Keratinocyte (primary cell): ENCODE data around the gene KMO. TPM values are rescaled to one million over a fixed set of nuclear protein-coding genes. Genes with fewer than 3 reads are reported as not detected.

Experiments used
- DNase-seq: peaks from one replicate; pipeline ENCODE4 v3.0.0-alpha.2; 2011; ENCODE audit warnings: low read depth, missing footprints, low spot score
- FAIRE-seq: peaks from 2 replicates; lab custom pipeline; 2011; peaks lifted over from hg19 to GRCh38; lab: Jason Lieb, UNC
- H2AFZ ChIP-seq: 2 replicates; pipeline ENCODE4 v1.6.0; 2012; ENCODE audit warnings: low read length, control low read depth, inconsistent platforms; ENCODE audit not compliant: control insufficient read depth
- H3K27ac ChIP-seq: 2 replicates; pipeline ENCODE4 v1.5.1; 2011; ENCODE audit warnings: low read length; ENCODE audit not compliant: control insufficient read depth, insufficient read depth
- H3K27me3 ChIP-seq: 3 replicates; pipeline ENCODE4 v1.6.0; 2011; ENCODE audit warnings: low read length; ENCODE audit not compliant: control insufficient read depth, insufficient read depth; ENCODE audit errors: extremely low read depth
- H3K36me3 ChIP-seq, 2 experiments: 2 replicates in 1 of 2; 3 replicates in 1 of 2; pipeline ENCODE4 v1.5.1; 2011; ENCODE audit warnings: low read length in 2 of 2, mild to moderate bottlenecking in 1 of 2; ENCODE audit not compliant: control insufficient read depth in 2 of 2, insufficient read depth in 2 of 2; ENCODE audit errors: extremely low read depth in 1 of 2
- H3K4me1 ChIP-seq: 3 replicates; pipeline ENCODE4 v1.5.1; 2011; ENCODE audit warnings: low read length; ENCODE audit not compliant: control insufficient read depth, insufficient read depth; ENCODE audit errors: extremely low read depth
- H3K4me2 ChIP-seq: 3 replicates; pipeline ENCODE4 v1.6.0; 2011; ENCODE audit warnings: low read depth, low read length; ENCODE audit not compliant: control insufficient read depth, insufficient read depth; ENCODE audit errors: extremely low read depth
- H3K4me3 ChIP-seq, 3 experiments: fragments of 200-600 bp in 1 of 3; sonication (generic) in 1 of 3; 2 replicates in 2 of 3; 3 replicates in 1 of 3; pipeline ENCODE4 v1.5.1; 2011 to 2016; ENCODE audit warnings: low read length in 3 of 3, mild to moderate bottlenecking in 3 of 3, control low read depth in 2 of 3, inconsistent platforms in 1 of 3, low read depth in 1 of 3, mixed read lengths in 1 of 3, mixed run types in 1 of 3, moderate library complexity in 1 of 3; ENCODE audit not compliant: control insufficient read depth in 2 of 3, insufficient read depth in 2 of 3; ENCODE audit errors: extremely low read depth in 1 of 3
- H3K79me2 ChIP-seq: 2 replicates; pipeline ENCODE4 v1.6.0; 2012; ENCODE audit warnings: low read length; ENCODE audit not compliant: control insufficient read depth, insufficient read depth
- H3K9ac ChIP-seq: 3 replicates; pipeline ENCODE4 v1.6.0; 2011; ENCODE audit warnings: low read length; ENCODE audit not compliant: control insufficient read depth, insufficient read depth; ENCODE audit errors: extremely low read depth
- H3K9me1 ChIP-seq: 3 replicates; pipeline ENCODE4 v1.6.0; 2011; ENCODE audit warnings: low read length; ENCODE audit not compliant: control insufficient read depth, insufficient read depth; ENCODE audit errors: extremely low read depth
- H3K9me3 ChIP-seq: 2 replicates; pipeline ENCODE4 v1.5.1; 2012; ENCODE audit warnings: low read depth, low read length; ENCODE audit not compliant: control insufficient read depth
- H4K20me1 ChIP-seq: 3 replicates; pipeline ENCODE4 v1.6.0; 2011; ENCODE audit warnings: low read length; ENCODE audit not compliant: control insufficient read depth, insufficient read depth; ENCODE audit errors: extremely low read depth
- EZH2 ChIP-seq: IDR thresholded peaks from one replicate; pipeline ENCODE4 v1.6.1; 2012; ENCODE audit warnings: inconsistent platforms, mild to moderate bottlenecking, low read length, moderate library complexity
- dilution Hi-C: fragments of 300-500 bp; cut with MboI; formaldehyde crosslinking; loops from one replicate; pipeline ENCODE4 v1.7.0; 2020; ENCODE audit warnings: low sequenced_read_pairs; ENCODE audit not compliant: extremely low pct_ligation_motif_present
- polyA plus RNA-seq, 5 experiments: library from polyadenylated mRNA; depleted of rRNA in 3 of 5; stranded (reverse) in 3 of 5; stranded (forward) in 1 of 5; unstranded in 1 of 5; fragments of >200 nt; gene quantifications; 1 replicate in 1 of 5; 2 replicates in 3 of 5; 3 replicates in 1 of 5; pipeline versions ENCODE4 v1.2.1 to v1.2.3, GENCODE V29; 2011 to 2012; ENCODE audit warnings: missing spikeins in 2 of 5, low read depth in 1 of 5, low replicate concordance in 1 of 5
- TF ChIP-seq, protein P1 (sequence below), 3 experiments: IDR thresholded peaks in 1 of 3; conservative IDR thresholded peaks in 1 of 3; optimal IDR thresholded peaks in 1 of 3; 2 replicates in 2 of 3; 3 replicates in 1 of 3; pipeline versions ENCODE3 to v1.5.1; 2011; ENCODE audit warnings: low read length in 3 of 3, mild to moderate bottlenecking in 3 of 3, moderate library complexity in 2 of 3, control low read depth in 1 of 3, inconsistent platforms in 1 of 3; ENCODE audit not compliant: insufficient read depth in 2 of 3; ENCODE audit errors: extremely low read depth in 1 of 3

The KMO gene
- polyA plus RNA-seq, 1 donor (not counting 4 experiments of a cell fraction or from before 2014, with no cell fraction given): 4.7 TPM

DNA sequence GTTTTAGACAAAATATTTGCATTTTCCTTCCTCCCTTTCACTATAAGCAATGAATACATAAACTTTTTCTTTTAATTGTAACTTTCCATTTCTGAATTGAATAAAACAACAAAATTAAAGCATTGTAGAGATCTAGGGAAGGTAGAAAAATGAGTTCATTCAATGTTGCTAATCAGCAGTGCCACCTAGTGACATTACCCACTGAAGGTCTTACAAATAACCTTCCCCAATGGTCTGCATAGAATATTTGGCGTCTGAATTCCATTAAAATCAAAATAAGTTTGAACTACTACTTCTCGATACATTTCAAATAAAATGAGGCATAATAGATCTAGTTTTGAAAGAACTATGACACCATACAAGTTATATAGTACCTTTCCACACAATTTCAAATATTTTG, 32.3 kb upstream of the KMO start:
- FAIRE-seq: no peak
- H3K4me2 ChIP-seq: no peak overlapping the region

DNA sequence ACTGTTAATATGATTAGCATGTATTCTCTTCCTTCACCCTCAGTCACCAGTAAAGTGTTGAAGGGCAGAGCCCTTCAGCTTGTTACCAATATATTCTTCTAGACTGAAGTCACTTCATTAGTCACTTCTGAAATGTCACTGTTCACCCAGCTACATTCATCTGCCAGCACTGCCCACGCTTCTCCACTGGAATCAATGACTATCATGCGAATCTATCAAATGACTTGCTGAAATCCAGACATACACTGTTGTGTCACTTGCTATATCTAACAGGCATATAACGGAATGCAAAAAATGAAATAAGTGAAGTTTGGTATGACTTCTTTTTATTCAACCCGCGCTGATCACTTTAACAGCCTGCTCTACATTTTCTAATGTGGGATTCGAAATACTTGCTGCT, 28.7 kb upstream of the KMO start:
- H3K4me1 ChIP-seq: no peaks in the 10 kb centered on the region
- H3K4me2 ChIP-seq: no peak overlapping the region
- DNase-seq: no peak
- H3K36me3 ChIP-seq: peaks cover 18 to 33% of the 10 kb centered on the region in 2 experiments
- no peak for FAIRE-seq
- no peaks in the 10 kb centered on the region for H4K20me1 ChIP-seq
- dilution Hi-C loops: no loop called here
- H3K27me3 ChIP-seq: no peaks in the 10 kb centered on the region
- TF ChIP-seq, protein P1, sequence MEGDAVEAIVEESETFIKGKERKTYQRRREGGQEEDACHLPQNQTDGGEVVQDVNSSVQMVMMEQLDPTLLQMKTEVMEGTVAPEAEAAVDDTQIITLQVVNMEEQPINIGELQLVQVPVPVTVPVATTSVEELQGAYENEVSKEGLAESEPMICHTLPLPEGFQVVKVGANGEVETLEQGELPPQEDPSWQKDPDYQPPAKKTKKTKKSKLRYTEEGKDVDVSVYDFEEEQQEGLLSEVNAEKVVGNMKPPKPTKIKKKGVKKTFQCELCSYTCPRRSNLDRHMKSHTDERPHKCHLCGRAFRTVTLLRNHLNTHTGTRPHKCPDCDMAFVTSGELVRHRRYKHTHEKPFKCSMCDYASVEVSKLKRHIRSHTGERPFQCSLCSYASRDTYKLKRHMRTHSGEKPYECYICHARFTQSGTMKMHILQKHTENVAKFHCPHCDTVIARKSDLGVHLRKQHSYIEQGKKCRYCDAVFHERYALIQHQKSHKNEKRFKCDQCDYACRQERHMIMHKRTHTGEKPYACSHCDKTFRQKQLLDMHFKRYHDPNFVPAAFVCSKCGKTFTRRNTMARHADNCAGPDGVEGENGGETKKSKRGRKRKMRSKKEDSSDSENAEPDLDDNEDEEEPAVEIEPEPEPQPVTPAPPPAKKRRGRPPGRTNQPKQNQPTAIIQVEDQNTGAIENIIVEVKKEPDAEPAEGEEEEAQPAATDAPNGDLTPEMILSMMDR (optimal IDR thresholded peaks at IDR 0.05 in 1 of 3, IDR thresholded peaks at IDR 0.05 in 1 of 3, conservative IDR thresholded peaks at IDR 0.05 in 1 of 3; ENCODE audit: extremely low read depth in 1 of 3, insufficient read depth in 2 of 3, low read length in 3 of 3): no peak
- TF ChIP-seq EZH2: no peak
- H3K4me3 ChIP-seq: no peak overlapping the region
- H3K9me1 ChIP-seq: no peaks in the 10 kb centered on the region
- H3K9ac ChIP-seq: no peak overlapping the region
- H3K79me2 ChIP-seq: no peaks in the 10 kb centered on the region
- no peak overlapping the region for H3K27ac ChIP-seq
- no peaks in the 10 kb centered on the region for H3K9me3 ChIP-seq
- H2AFZ ChIP-seq: no peak overlapping the region

More for the DNA sequence above, 32.3 kb upstream of the KMO start:
- H3K27me3 ChIP-seq: no peaks in the 10 kb centered on the region
- dilution Hi-C loops: no loop called here
- DNase-seq: no peak
- no peak overlapping the region for H2AFZ ChIP-seq
- H3K9me3 ChIP-seq: no peaks in the 10 kb centered on the region
- H3K4me1 ChIP-seq: no peaks in the 10 kb centered on the region
- H4K20me1 ChIP-seq: no peaks in the 10 kb centered on the region
- TF ChIP-seq, protein P1 (optimal IDR thresholded peaks at IDR 0.05 in 1 of 3, IDR thresholded peaks at IDR 0.05 in 1 of 3, conservative IDR thresholded peaks at IDR 0.05 in 1 of 3; ENCODE audit: extremely low read depth in 1 of 3, insufficient read depth in 2 of 3, low read length in 3 of 3): peak in 1 of 3 experiments; percentile 40
- no peak for TF ChIP-seq EZH2
- H3K9me1 ChIP-seq: no peaks in the 10 kb centered on the region
- H3K79me2 ChIP-seq: no peaks in the 10 kb centered on the region
- no peak overlapping the region for H3K9ac ChIP-seq
- H3K27ac ChIP-seq: no peak overlapping the region
- H3K36me3 ChIP-seq: peaks cover 24 to 30% of the 10 kb centered on the region in 2 experiments
- H3K4me3 ChIP-seq: no peak overlapping the region
